Peyer's patch (tissue), 4 donors: ENCODE measurements around the gene RTN4R. TPM values are rescaled to one million over a fixed set of nuclear protein-coding genes. Genes with fewer than 3 reads are reported as not detected.
A peak's percentile ranks its signal among the peaks of the same experiment; 100 is the strongest.

ENCODE experiments used
- DNase-seq, 3 donors: peaks; one replicate each; pipeline ENCODE4 v3.0.0-alpha.2; 2017 to 2019
- H3K27ac ChIP-seq, 4 donors: fragments of 200-600 bp; sonication (generic); one replicate each; pipeline ENCODE4 v1.5.1; 2016 to 2019
- H3K27me3 ChIP-seq, 2 donors: fragments of 200-600 bp; sonication (generic); one replicate each; pipeline ENCODE4 v1.5.1; 2019
- H3K36me3 ChIP-seq, 3 donors: fragments of 200-600 bp; sonication (generic); one replicate each; pipeline ENCODE4 v1.5.1; 2016 to 2019
- H3K4me1 ChIP-seq, 4 donors: fragments of 200-600 bp; sonication (generic); one replicate each; pipeline ENCODE4 v1.5.1; 2016 to 2019
- H3K4me3 ChIP-seq, 4 donors: fragments of 200-600 bp; sonication (generic); 1 replicate in 3 of 4; 2 replicates in 1 of 4; pipeline ENCODE4 v1.5.1; 2016 to 2019; ENCODE audit warnings: mild to moderate bottlenecking in 1 of 4
- H3K9me3 ChIP-seq, 4 donors: fragments of 200-600 bp; sonication (generic); one replicate each; pipeline ENCODE4 v1.5.1; 2016 to 2019; ENCODE audit warnings: mild to moderate bottlenecking in 1 of 4
- POLR2A ChIP-seq, 2 donors: fragments of 450-650 bp; IDR thresholded peaks; one replicate each; pipeline ENCODE4 v1.5.1; 2017; ENCODE audit warnings: antibody characterized with exemption in 2 of 2, mild to moderate bottlenecking in 2 of 2, moderate library complexity in 2 of 2
- total RNA-seq, 4 donors: library from RNA; depleted of rRNA; stranded (reverse); fragments of >200 nt; gene quantifications; one replicate each; pipeline ENCODE4 v1.1.0, GENCODE V29; 2016
- TF ChIP-seq, protein P1 (sequence below), 6 experiments: fragments of 450-650 bp in 4 of 6; fragments of 200-600 bp in 2 of 6; sonication (generic) in 1 of 6; IDR thresholded peaks; one replicate each; pipeline ENCODE4 v1.5.1; 2017 to 2019; ENCODE audit warnings: antibody characterized with exemption in 6 of 6, mild to moderate bottlenecking in 3 of 6, moderate library complexity in 1 of 6

The RTN4R gene
- total RNA-seq, 4 donors from 2014 or later = 5.2 to 9.1 (median 5.7) TPM

DNA sequence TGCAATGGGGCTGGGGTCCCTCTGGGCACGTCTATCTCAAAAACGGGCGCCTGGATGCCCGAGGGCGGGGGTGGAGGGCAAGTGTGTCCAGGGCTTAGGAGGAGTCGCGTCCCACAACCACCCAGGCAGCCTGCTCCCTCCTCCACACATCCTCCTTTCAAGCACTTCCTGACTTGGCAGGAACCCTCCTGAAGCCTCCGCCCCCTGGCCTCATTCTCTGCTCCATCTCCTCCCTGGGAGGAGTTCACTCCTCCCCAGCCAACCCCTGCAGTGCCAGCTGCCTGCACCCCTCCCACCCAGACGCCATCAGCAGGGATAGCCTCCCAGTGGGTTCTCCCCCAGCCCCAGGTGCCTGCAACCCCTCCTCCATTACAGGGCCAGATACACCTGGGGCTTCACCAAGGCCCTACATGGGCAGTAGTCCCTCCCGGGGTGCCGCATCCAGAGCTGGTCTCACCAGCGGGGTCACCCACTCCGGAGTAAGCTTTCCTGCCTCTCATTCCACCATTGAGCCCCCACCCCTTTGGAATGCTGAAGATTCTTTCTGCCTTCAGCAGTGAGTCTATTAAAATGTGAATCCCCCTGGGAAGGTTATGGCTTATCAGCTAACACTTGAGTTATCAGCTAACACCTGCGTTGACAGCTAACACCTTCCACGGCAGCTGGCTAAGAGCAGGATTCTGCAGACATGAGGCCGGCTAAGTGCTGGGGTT lies 24.4 kb downstream of the RTN4R start:
- DNase-seq = peak in 2 of 3 donors; percentile 58 to 76
- Histone ChIP-seq H3K9me3 (no peaks in the 10 kb centered on the region), H3K4me1 (peaks cover 0 to 38% (median 25%) of the 10 kb centered on the region in 4 donors), H3K4me3 (peak overlapping the region in 1 of 4 donors; percentile 12), H3K27ac (peak overlapping the region in 3 of 4 donors; percentile 50 to 59 (median 57)), H3K27me3 (no peaks in the 10 kb centered on the region), H3K36me3 (no peaks in the 10 kb centered on the region)
- TF ChIP-seq, protein P1, sequence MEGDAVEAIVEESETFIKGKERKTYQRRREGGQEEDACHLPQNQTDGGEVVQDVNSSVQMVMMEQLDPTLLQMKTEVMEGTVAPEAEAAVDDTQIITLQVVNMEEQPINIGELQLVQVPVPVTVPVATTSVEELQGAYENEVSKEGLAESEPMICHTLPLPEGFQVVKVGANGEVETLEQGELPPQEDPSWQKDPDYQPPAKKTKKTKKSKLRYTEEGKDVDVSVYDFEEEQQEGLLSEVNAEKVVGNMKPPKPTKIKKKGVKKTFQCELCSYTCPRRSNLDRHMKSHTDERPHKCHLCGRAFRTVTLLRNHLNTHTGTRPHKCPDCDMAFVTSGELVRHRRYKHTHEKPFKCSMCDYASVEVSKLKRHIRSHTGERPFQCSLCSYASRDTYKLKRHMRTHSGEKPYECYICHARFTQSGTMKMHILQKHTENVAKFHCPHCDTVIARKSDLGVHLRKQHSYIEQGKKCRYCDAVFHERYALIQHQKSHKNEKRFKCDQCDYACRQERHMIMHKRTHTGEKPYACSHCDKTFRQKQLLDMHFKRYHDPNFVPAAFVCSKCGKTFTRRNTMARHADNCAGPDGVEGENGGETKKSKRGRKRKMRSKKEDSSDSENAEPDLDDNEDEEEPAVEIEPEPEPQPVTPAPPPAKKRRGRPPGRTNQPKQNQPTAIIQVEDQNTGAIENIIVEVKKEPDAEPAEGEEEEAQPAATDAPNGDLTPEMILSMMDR (IDR thresholded peaks at IDR 0.05) = no peak
- no peak for TF ChIP-seq POLR2A (IDR thresholded peaks at IDR 0.05)

DNA sequence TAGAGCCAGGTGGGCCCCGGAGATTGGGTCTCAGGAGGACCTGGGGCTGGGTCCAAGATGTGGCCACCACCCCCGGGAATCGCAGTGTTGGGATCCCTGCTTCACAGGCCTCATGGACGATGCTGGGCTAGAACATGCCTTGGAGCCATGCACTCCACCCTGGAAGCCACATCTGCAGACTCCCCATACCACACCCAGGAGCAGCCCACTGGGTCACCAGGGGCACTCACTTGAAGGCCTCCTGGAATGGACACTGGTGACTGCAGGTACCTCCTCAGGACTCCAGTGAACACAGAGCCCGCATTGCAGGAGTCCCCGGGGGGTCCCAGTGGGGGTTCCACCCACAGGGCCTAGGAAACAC lies 25.0 kb downstream of the RTN4R start:
- TF ChIP-seq, protein P1 (IDR thresholded peaks at IDR 0.05) = no peak
- no peak for TF ChIP-seq POLR2A (IDR thresholded peaks at IDR 0.05)
- no peaks in the 10 kb centered on the region for H3K36me3 ChIP-seq
- no peaks in the 10 kb centered on the region for H3K9me3 ChIP-seq
- H3K4me3 ChIP-seq = peak overlapping the region in 1 of 4 donors; percentile 12
- peaks cover 0 to 43% (median 25%) of the 10 kb centered on the region in 4 donors for H3K4me1 ChIP-seq
- peak overlapping the region in 3 of 4 donors; percentile 50 to 59 (median 57) for H3K27ac ChIP-seq
- no peak for DNase-seq
- H3K27me3 ChIP-seq = no peaks in the 10 kb centered on the region

DNA sequence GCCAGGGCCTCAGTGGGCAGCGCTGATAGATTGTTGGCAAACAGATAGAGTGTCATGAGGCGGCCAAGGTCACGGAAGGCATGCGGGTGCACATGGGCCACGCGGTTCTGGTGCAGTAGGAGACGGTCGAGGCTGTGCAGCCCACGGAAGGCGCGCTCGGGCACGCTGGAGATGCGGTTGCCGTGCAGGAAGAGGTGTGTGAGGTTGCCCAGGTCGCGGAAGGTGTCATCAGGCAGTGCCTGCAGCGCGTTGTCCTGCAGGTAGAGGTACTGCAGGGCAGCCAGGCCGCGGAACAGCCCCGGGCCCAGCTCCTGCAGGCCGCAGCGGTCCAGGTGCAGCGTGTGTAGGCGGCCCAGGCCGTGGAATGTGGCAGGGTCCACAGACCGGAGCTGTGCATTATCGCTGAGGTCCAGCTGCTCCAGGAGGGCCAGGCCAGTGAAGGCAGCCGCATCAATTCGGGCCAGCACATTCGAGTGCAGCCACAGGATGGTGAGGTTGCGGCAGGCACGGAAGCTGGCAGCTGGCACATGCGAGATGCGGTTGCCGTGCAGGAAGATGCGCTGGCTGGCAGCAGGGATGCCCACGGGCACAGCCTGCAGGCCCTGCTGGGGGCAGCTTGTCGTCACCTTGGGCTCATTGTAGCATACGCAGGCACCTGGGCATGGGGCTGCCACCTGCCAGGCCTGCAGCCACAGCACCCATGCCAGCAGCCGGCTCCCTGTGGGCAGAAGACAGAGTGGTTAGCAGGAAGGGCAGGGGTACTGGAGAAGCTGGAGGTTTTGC lies 25.5 kb downstream of the RTN4R start:
- Histone ChIP-seq H3K36me3 (no peaks in the 10 kb centered on the region), H3K27ac (peak overlapping the region in 2 of 4 donors; percentile 50 to 59), H3K27me3 (no peaks in the 10 kb centered on the region), H3K9me3 (no peaks in the 10 kb centered on the region), H3K4me3 (no peak overlapping the region), H3K4me1 (peaks cover 0 to 43% (median 25%) of the 10 kb centered on the region in 4 donors)
- no peak for TF ChIP-seq POLR2A (IDR thresholded peaks at IDR 0.05)
- TF ChIP-seq, protein P1 (IDR thresholded peaks at IDR 0.05) = no peak
- DNase-seq = no peak

DNA sequence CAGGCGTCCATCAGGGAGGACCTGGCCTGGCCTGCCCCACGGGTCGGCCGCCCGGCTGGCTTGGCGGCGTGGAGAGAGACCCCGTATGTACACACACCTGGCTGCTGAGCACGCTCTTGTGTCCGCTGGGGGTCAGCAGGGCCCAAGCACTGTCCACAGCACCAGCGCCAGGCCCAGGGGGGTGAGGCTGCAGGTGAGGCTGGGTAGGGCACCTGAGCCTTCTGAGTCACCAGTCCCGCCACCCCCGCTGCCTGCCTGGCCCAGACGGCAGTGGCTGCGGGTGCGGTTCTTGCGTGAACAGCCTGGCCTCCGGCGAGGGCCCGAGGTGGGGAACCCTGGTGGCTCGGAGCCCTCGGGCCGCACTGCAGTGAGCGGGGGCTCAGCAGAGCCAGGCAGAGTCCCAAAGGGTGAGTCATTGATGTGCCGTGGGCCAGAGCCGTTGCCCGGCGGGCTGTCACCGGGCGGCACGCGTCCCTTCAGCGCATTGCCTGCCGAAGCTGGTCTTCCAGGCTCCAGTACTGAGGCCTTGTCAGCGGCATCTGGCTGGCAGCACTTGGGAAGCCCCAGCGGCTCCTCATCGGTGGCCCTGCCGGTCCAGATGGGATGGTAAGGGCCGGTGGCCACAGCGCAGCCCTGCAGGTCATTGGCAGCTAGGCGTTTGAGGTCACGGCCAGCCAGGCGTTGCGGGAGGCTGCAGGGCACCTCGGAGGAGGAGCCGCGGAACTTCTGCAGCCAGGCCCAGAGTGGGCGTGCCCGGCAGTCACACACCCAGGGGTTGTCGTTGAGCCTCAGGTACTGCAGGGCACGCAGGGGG lies 26.3 kb downstream of the RTN4R start:
- DNase-seq = no peak

DNA sequence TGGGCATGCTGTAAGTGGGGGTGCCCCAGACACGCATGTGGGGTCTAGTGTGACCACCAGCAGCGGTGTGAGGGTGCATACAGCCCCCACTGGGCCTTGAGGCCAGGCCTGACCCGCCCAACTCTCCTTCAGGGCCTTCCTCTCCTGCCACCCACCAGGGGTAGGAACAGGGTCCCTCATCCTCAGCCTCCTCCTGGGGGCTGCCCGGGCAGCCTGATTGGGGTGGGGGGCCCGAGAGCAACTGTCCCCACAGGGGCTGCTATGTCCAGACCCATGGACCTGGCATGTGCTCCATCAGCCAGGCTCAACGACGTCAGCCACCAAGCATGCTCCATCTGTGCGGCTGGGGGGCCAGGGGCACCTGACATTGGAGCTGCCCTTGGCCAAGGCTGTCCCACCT lies 27.2 kb downstream of the RTN4R start:
- no peaks in the 10 kb centered on the region for H3K27me3 ChIP-seq

More for the DNA sequence above, 26.3 kb downstream of the RTN4R start:
- H3K4me1 ChIP-seq = peaks cover 0 to 42% (median 21%) of the 10 kb centered on the region in 4 donors
- no peaks in the 10 kb centered on the region for H3K36me3 ChIP-seq
- TF ChIP-seq, protein P1 (IDR thresholded peaks at IDR 0.05) = no peak
- no peak for TF ChIP-seq POLR2A (IDR thresholded peaks at IDR 0.05)
- no peak overlapping the region for H3K4me3 ChIP-seq
- H3K9me3 ChIP-seq = no peaks in the 10 kb centered on the region
- H3K27ac ChIP-seq = no peak overlapping the region
- H3K27me3 ChIP-seq = no peaks in the 10 kb centered on the region

More for the DNA sequence above, 27.2 kb downstream of the RTN4R start:
- no peak overlapping the region for H3K4me3 ChIP-seq
- peaks cover 0 to 34% (median 18%) of the 10 kb centered on the region in 4 donors for H3K4me1 ChIP-seq
- DNase-seq = no peak
- no peaks in the 10 kb centered on the region for H3K9me3 ChIP-seq
- TF ChIP-seq, protein P1 (IDR thresholded peaks at IDR 0.05) = no peak
- TF ChIP-seq POLR2A (IDR thresholded peaks at IDR 0.05) = no peak
- H3K27ac ChIP-seq = no peak overlapping the region
- no peaks in the 10 kb centered on the region for H3K36me3 ChIP-seq
